MM.1S (cell line): ENCODE results near the gene ARHGEF10L.

Experiments
- DNase-seq: peaks from one replicate; pipeline ENCODE4 v3.0.0-alpha.2; 2015
- H2AFZ ChIP-seq: fragments of 300-600 bp; sonication (generic); 2 replicates; pipeline ENCODE4 v1.6.0; 2016; ENCODE audit warnings: antibody characterized with exemption, low read length
- H3F3A ChIP-seq: fragments of 300-600 bp; sonication (generic); 2 replicates; pipeline ENCODE4 v1.6.1; 2016; ENCODE audit warnings: mild to moderate bottlenecking, antibody characterized with exemption, low read length, moderate library complexity, mixed read lengths; ENCODE audit not compliant: insufficient read depth
- H3K27ac ChIP-seq: fragments of 300-600 bp; sonication (generic); 2 replicates; pipeline ENCODE4 v1.5.1; 2016; ENCODE audit warnings: mild to moderate bottlenecking, low read length
- H3K27me3 ChIP-seq: fragments of 300-600 bp; sonication (generic); replicated peaks from 2 replicates; pipeline ENCODE4 v1.6.0; 2016; ENCODE audit warnings: low read length; ENCODE audit not compliant: insufficient read depth
- H3K36me3 ChIP-seq: fragments of 300-600 bp; sonication (generic); replicated peaks from 2 replicates; pipeline ENCODE4 v1.6.1; 2016; ENCODE audit warnings: mild to moderate bottlenecking, low read length, mixed read lengths; ENCODE audit not compliant: insufficient read depth
- H3K4me1 ChIP-seq: fragments of 300-600 bp; sonication (generic); 2 replicates; pipeline ENCODE4 v1.6.1; 2016; ENCODE audit warnings: low read length, mixed read lengths
- H3K4me2 ChIP-seq: fragments of 300-600 bp; sonication (generic); 2 replicates; pipeline ENCODE4 v1.6.0; 2016; ENCODE audit warnings: low read depth, low read length
- H3K4me3 ChIP-seq: fragments of 300-600 bp; sonication (generic); 2 replicates; pipeline ENCODE4 v1.5.1; 2016; ENCODE audit warnings: low read length, mixed read lengths
- H3K79me2 ChIP-seq: fragments of 300-600 bp; sonication (generic); 2 replicates; pipeline ENCODE4 v1.6.1; 2016; ENCODE audit warnings: mixed run types, low read length, mixed read lengths
- H3K9ac ChIP-seq: fragments of 300-600 bp; sonication (generic); 2 replicates; pipeline ENCODE4 v1.6.1; 2016; ENCODE audit warnings: low read length, mixed read lengths
- H3K9me2 ChIP-seq: fragments of 300-600 bp; sonication (generic); replicated peaks from 2 replicates; pipeline ENCODE4 v1.6.1; 2016; ENCODE audit warnings: mild to moderate bottlenecking, low read length, mixed read lengths; ENCODE audit not compliant: insufficient read depth
- H3K9me3 ChIP-seq: fragments of 300-600 bp; sonication (generic); replicated peaks from 2 replicates; pipeline ENCODE4 v1.6.1; 2016; ENCODE audit warnings: mild to moderate bottlenecking, low read length, mixed read lengths; ENCODE audit not compliant: insufficient read depth
- H4K20me1 ChIP-seq: fragments of 300-600 bp; sonication (generic); 2 replicates; pipeline ENCODE4 v1.6.1; 2016; ENCODE audit warnings: mild to moderate bottlenecking, low read length, moderate library complexity, mixed read lengths; ENCODE audit not compliant: insufficient read depth
- EZH2 ChIP-seq: fragments of 300-600 bp; sonication (generic); optimal IDR thresholded peaks from 2 replicates; pipeline ENCODE3; 2017; ENCODE audit warnings: low read depth, mild to moderate bottlenecking, antibody characterized with exemption, low read length, mixed read lengths
- EZH2phosphoT487 ChIP-seq: fragments of 300-600 bp; sonication (generic); IDR thresholded peaks from 2 replicates; pipeline ENCODE4 v1.6.1; 2018; ENCODE audit warnings: antibody characterized with exemption, low read length
- TF ChIP-seq, protein P1 (sequence below): fragments of 300-600 bp; sonication (generic); IDR thresholded peaks from 2 replicates; pipeline ENCODE4 v1.5.1; 2016; ENCODE audit warnings: antibody characterized with exemption, low read length, mixed read lengths

Gene ARHGEF10L

GRCh38 chr1:17599291-17599953 is 59.9 kb downstream of the ARHGEF10L start:
- H3K36me3 ChIP-seq = no peaks in the 10 kb centered on the region
- no peaks in the 10 kb centered on the region for H3K9me3 ChIP-seq
- no peak overlapping the region for H3K4me2 ChIP-seq
- H3F3A ChIP-seq = no peaks in the 10 kb centered on the region
- TF ChIP-seq EZH2 (no peak), EZH2phosphoT487 (no peak)
- TF ChIP-seq, protein P1, sequence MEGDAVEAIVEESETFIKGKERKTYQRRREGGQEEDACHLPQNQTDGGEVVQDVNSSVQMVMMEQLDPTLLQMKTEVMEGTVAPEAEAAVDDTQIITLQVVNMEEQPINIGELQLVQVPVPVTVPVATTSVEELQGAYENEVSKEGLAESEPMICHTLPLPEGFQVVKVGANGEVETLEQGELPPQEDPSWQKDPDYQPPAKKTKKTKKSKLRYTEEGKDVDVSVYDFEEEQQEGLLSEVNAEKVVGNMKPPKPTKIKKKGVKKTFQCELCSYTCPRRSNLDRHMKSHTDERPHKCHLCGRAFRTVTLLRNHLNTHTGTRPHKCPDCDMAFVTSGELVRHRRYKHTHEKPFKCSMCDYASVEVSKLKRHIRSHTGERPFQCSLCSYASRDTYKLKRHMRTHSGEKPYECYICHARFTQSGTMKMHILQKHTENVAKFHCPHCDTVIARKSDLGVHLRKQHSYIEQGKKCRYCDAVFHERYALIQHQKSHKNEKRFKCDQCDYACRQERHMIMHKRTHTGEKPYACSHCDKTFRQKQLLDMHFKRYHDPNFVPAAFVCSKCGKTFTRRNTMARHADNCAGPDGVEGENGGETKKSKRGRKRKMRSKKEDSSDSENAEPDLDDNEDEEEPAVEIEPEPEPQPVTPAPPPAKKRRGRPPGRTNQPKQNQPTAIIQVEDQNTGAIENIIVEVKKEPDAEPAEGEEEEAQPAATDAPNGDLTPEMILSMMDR = no peak
- H3K79me2 ChIP-seq = no peaks in the 10 kb centered on the region
- DNase-seq = no peak
- no peak overlapping the region for H3K27ac ChIP-seq
- H3K9ac ChIP-seq = no peak overlapping the region
- H2AFZ ChIP-seq = no peak overlapping the region
- H3K4me1 ChIP-seq = no peaks in the 10 kb centered on the region
- no peaks in the 10 kb centered on the region for H3K9me2 ChIP-seq
- no peaks in the 10 kb centered on the region for H4K20me1 ChIP-seq
- no peak overlapping the region for H3K4me3 ChIP-seq
- peaks cover 87% of the 10 kb centered on the region for H3K27me3 ChIP-seq

DNA sequence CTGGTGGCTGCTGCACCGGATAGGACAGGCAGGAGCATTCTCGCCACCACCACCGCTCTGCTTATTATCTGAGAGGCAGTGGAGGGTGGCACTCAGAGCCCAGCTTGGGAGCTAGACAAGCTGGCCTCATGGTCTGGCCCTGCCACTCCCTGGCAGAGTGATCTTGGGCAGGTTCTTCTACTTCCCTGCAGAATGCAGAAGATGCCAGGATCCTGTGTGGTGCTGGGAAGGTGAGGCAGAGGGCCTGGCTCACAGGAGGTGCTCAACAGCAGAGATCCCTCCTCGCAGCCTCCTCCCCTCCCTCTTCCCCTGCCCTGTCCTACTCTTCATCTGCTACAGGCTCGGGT is 60.4 kb downstream of the ARHGEF10L start:
- Histone ChIP-seq H3F3A (no peaks in the 10 kb centered on the region), H3K9me3 (no peaks in the 10 kb centered on the region), H3K36me3 (no peaks in the 10 kb centered on the region), H3K9ac (no peak overlapping the region), H3K4me3 (no peak overlapping the region), H4K20me1 (no peaks in the 10 kb centered on the region), H3K79me2 (no peaks in the 10 kb centered on the region), H3K9me2 (no peaks in the 10 kb centered on the region), H3K27me3 (peaks cover 89% of the 10 kb centered on the region), H3K4me2 (no peak overlapping the region), H3K4me1 (no peaks in the 10 kb centered on the region), H2AFZ (no peak overlapping the region), H3K27ac (no peak overlapping the region)
- no peak for DNase-seq
- TF ChIP-seq, protein P1 = no peak
- TF ChIP-seq EZH2phosphoT487 (no peak), EZH2 (no peak)

DNA sequence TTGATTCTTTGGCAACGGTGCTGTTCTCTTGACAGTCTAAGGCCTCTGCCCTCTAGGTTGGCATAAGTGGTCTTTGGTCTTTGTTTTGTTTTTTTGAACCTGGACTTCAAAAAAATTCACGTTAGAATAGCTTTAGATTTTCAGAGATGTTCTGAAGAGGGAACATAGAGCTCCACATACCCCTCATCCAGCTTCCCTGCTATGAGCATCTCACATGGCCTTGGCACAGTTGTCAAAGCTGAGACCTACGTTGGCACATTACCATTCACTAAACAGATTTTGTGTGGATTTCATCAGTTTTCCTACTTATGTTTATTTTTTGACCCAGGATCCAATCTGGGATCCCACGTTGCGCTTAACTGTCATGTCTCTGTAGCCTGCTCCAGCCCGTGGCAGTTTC is 60.8 kb downstream of the ARHGEF10L start:
- DNase-seq = no peak
- Histone ChIP-seq H3F3A (no peaks in the 10 kb centered on the region), H3K27ac (no peak overlapping the region), H3K4me3 (no peak overlapping the region), H3K4me1 (no peaks in the 10 kb centered on the region), H3K9ac (no peak overlapping the region), H3K27me3 (peaks cover 91% of the 10 kb centered on the region), H2AFZ (no peak overlapping the region), H3K9me3 (no peaks in the 10 kb centered on the region), H3K79me2 (no peaks in the 10 kb centered on the region), H4K20me1 (no peaks in the 10 kb centered on the region), H3K4me2 (no peak overlapping the region), H3K36me3 (no peaks in the 10 kb centered on the region), H3K9me2 (no peaks in the 10 kb centered on the region)
- no peak for TF ChIP-seq EZH2
- TF ChIP-seq EZH2phosphoT487 = no peak
- TF ChIP-seq, protein P1 = no peak
